HepG2 (cell line): ENCODE data around the gene BMERB1. TPM values are rescaled to one million over a fixed set of nuclear protein-coding genes. Genes with fewer than 3 reads are reported as not detected.

Experiments used
- AGO1 ChIP-seq: fragments of 200-400 bp; formaldehyde crosslinking; IDR thresholded peaks from 2 replicates; pipeline ENCODE4 v1.6.1; 2017; ENCODE audit warnings: mild to moderate bottlenecking, low read depth, low read length, moderate library complexity; ENCODE audit not compliant: poor library complexity, severe bottlenecking
- ATF7 ChIP-seq, 2 experiments: fragments of 450-650 bp in 1 of 2; sonication (generic) in 1 of 2; formaldehyde crosslinking in 1 of 2; IDR thresholded peaks; 2 replicates each; pipeline versions ENCODE4 v1.4.0 to v1.6.1; 2016 to 2020; ENCODE audit warnings: antibody characterized with exemption in 1 of 2, mild to moderate bottlenecking in 1 of 2, missing genetic modification reagents in 1 of 2
- DMTF1 ChIP-seq: sonication (generic); formaldehyde crosslinking; IDR thresholded peaks from 2 replicates; pipeline ENCODE4 v1.4.0; 2020; ENCODE audit warnings: mild to moderate bottlenecking, missing genetic modification reagents
- KLF6 ChIP-seq: IDR thresholded peaks from 2 replicates; pipeline ENCODE4 v1.8.0; 2016; ENCODE audit warnings: missing biosample characterization, missing genetic modification reagents
- KLF9 ChIP-seq: IDR thresholded peaks from 2 replicates; pipeline ENCODE4 v1.6.1; 2016; ENCODE audit warnings: low read depth
- REL ChIP-seq: sonication (generic); formaldehyde crosslinking; conservative IDR thresholded peaks from 2 replicates; pipeline ENCODE4 v1.8.0; 2022; ENCODE audit warnings: mild to moderate bottlenecking, missing genetic modification reagents, moderate library complexity
- ZFP36L1 ChIP-seq: sonication (generic); formaldehyde crosslinking; IDR thresholded peaks from 2 replicates; pipeline ENCODE4 v1.8.0; 2022; ENCODE audit warnings: mild to moderate bottlenecking, missing genetic modification reagents, moderate library complexity
- ZMYM4 ChIP-seq: sonication (generic); formaldehyde crosslinking; IDR thresholded peaks from 2 replicates; pipeline ENCODE4 v1.8.1; 2023; ENCODE audit warnings: mild to moderate bottlenecking, missing genetic modification reagents
- ZNF280B ChIP-seq: sonication (generic); formaldehyde crosslinking; IDR thresholded peaks from 2 replicates; pipeline ENCODE4 v1.5.0; 2020; ENCODE audit warnings: missing genetic modification reagents, mild to moderate bottlenecking, borderline replicate concordance
- ZNF496 ChIP-seq: sonication (generic); formaldehyde crosslinking; IDR thresholded peaks from 2 replicates; pipeline ENCODE4 v1.8.1; 2023; ENCODE audit warnings: mild to moderate bottlenecking, moderate library complexity, missing genetic modification reagents; ENCODE audit not compliant: insufficient replicate concordance
- ZNF598 ChIP-seq: sonication (generic); formaldehyde crosslinking; IDR thresholded peaks from 2 replicates; pipeline ENCODE4 v1.5.1; 2020; ENCODE audit warnings: mild to moderate bottlenecking, missing genetic modification reagents, borderline replicate concordance
- ZNF652 ChIP-seq: IDR thresholded peaks from 2 replicates; pipeline ENCODE4 v1.6.1; 2016; ENCODE audit warnings: low read depth, borderline replicate concordance
- ZNF720 ChIP-seq: sonication (generic); formaldehyde crosslinking; IDR thresholded peaks from 2 replicates; pipeline ENCODE4 v1.4.0; 2020; ENCODE audit warnings: missing genetic modification reagents
- ZSCAN21 ChIP-seq: sonication (generic); formaldehyde crosslinking; IDR thresholded peaks from 2 replicates; pipeline ENCODE4 v1.8.0; 2022; ENCODE audit warnings: mild to moderate bottlenecking, missing genetic modification reagents, moderate library complexity, borderline replicate concordance
- ZSCAN22 ChIP-seq: sonication (generic); formaldehyde crosslinking; IDR thresholded peaks from 2 replicates; pipeline ENCODE4 v1.4.0; 2020; ENCODE audit warnings: mild to moderate bottlenecking, missing genetic modification reagents
- polyA plus RNA-seq, 8 experiments: library from polyadenylated mRNA; depleted of rRNA in 3 of 8; stranded (reverse) in 7 of 8; unstranded in 1 of 8; fragments of >200 nt; fragmentation: Illumina TruSeq in 4 of 8; extraction: Trizol in 4 of 8; gene quantifications; 2 replicates each; pipeline versions ENCODE4 v1.2.1 to v1.2.3, GENCODE V29; 2011 to 2016; ENCODE audit warnings: low read depth in 4 of 8, missing spikeins in 1 of 8, mixed read lengths in 1 of 8; ENCODE audit not compliant: insufficient read depth in 1 of 8
- total RNA-seq, 5 experiments: library from RNA; depleted of rRNA; stranded (reverse); fragments of >200 nt; fragmentation: Illumina TruSeq; extraction: Trizol; gene quantifications; 2 replicates each; pipeline ENCODE4 v1.2.3, GENCODE V29; 2016; ENCODE audit warnings: low read depth in 1 of 5
- TF ChIP-seq, protein P1 (sequence below): IDR thresholded peaks from 2 replicates; pipeline ENCODE4 v1.6.1; 2012; ENCODE audit warnings: low read length, improper control_type of control experiment
- TF ChIP-seq, protein P2 (sequence below): sonication (generic); formaldehyde crosslinking; IDR thresholded peaks from 2 replicates; pipeline ENCODE4 v1.4.0; 2020; ENCODE audit warnings: missing genetic modification reagents

Gene BMERB1
- total and polyA plus RNA-seq, 2 of the 13 experiments (the other 11 are each of a cell fraction or from before 2014, with no cell fraction given) = 1.4 TPM

GRCh38 chr16:15610369-15610871 is 176.0 kb downstream of the BMERB1 start (continued):
- TF ChIP-seq, protein P1, sequence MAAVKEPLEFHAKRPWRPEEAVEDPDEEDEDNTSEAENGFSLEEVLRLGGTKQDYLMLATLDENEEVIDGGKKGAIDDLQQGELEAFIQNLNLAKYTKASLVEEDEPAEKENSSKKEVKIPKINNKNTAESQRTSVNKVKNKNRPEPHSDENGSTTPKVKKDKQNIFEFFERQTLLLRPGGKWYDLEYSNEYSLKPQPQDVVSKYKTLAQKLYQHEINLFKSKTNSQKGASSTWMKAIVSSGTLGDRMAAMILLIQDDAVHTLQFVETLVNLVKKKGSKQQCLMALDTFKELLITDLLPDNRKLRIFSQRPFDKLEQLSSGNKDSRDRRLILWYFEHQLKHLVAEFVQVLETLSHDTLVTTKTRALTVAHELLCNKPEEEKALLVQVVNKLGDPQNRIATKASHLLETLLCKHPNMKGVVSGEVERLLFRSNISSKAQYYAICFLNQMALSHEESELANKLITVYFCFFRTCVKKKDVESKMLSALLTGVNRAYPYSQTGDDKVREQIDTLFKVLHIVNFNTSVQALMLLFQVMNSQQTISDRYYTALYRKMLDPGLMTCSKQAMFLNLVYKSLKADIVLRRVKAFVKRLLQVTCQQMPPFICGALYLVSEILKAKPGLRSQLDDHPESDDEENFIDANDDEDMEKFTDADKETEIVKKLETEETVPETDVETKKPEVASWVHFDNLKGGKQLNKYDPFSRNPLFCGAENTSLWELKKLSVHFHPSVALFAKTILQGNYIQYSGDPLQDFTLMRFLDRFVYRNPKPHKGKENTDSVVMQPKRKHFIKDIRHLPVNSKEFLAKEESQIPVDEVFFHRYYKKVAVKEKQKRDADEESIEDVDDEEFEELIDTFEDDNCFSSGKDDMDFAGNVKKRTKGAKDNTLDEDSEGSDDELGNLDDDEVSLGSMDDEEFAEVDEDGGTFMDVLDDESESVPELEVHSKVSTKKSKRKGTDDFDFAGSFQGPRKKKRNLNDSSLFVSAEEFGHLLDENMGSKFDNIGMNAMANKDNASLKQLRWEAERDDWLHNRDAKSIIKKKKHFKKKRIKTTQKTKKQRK = no peak
- TF ChIP-seq REL (CRISPR knock-in tag) (no peak), ZSCAN22 (CRISPR knock-in tag) (no peak), KLF6 (CRISPR knock-in tag) (0 out of 2 replicates have a peak, but pooled peaks have one; percentile 38), ZNF720 (CRISPR knock-in tag) (no peak), ZNF496 (no peak), ZNF652 (peak; percentile 50; the same call in 1 of the 2 replicates), ZNF598 (CRISPR knock-in tag) (peak; percentile 90; the same call in 1 of the 2 replicates), DMTF1 (CRISPR knock-in tag) (no peak), ZSCAN21 (no peak), ZMYM4 (CRISPR knock-in tag) (peak; percentile 51), AGO1 (no peak), KLF9 (CRISPR knock-in tag) (no peak), ATF7 (IDR thresholded peaks at IDR 0.05) (no peak), ATF7 (CRISPR knock-in tag; IDR thresholded peaks at IDR 0.05) (peak; percentile 44; the same call in 1 of the 2 replicates), ZFP36L1 (CRISPR knock-in tag) (0 out of 2 replicates have a peak, but pooled peaks have one; percentile 28), ZNF280B (CRISPR knock-in tag) (no peak)
- TF ChIP-seq, protein P2, sequence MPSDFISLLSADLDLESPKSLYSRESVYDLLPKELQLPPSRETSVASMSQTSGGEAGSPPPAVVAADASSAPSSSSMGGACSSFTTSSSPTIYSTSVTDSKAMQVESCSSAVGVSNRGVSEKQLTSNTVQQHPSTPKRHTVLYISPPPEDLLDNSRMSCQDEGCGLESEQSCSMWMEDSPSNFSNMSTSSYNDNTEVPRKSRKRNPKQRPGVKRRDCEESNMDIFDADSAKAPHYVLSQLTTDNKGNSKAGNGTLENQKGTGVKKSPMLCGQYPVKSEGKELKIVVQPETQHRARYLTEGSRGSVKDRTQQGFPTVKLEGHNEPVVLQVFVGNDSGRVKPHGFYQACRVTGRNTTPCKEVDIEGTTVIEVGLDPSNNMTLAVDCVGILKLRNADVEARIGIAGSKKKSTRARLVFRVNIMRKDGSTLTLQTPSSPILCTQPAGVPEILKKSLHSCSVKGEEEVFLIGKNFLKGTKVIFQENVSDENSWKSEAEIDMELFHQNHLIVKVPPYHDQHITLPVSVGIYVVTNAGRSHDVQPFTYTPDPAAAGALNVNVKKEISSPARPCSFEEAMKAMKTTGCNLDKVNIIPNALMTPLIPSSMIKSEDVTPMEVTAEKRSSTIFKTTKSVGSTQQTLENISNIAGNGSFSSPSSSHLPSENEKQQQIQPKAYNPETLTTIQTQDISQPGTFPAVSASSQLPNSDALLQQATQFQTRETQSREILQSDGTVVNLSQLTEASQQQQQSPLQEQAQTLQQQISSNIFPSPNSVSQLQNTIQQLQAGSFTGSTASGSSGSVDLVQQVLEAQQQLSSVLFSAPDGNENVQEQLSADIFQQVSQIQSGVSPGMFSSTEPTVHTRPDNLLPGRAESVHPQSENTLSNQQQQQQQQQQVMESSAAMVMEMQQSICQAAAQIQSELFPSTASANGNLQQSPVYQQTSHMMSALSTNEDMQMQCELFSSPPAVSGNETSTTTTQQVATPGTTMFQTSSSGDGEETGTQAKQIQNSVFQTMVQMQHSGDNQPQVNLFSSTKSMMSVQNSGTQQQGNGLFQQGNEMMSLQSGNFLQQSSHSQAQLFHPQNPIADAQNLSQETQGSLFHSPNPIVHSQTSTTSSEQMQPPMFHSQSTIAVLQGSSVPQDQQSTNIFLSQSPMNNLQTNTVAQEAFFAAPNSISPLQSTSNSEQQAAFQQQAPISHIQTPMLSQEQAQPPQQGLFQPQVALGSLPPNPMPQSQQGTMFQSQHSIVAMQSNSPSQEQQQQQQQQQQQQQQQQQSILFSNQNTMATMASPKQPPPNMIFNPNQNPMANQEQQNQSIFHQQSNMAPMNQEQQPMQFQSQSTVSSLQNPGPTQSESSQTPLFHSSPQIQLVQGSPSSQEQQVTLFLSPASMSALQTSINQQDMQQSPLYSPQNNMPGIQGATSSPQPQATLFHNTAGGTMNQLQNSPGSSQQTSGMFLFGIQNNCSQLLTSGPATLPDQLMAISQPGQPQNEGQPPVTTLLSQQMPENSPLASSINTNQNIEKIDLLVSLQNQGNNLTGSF (CRISPR knock-in tag) = no peak
